Measurements from ENCODE around the gene CES4A. TPM values are rescaled to one million over a fixed set of nuclear protein-coding genes. Genes with fewer than 3 reads are reported as not detected.
"Not testable (repeated sequence)": the region's sequence is repeated elsewhere in the genome, so short reads cannot be mapped to it uniquely, and the experiment has no call there.

CES4A gene
- total RNA-seq, 4 donors from 2014 or later = 10.9 to 15.7 (median 12.8) TPM

- H3K27me3 ChIP-seq = no peaks in the 10 kb centered on the region
- no peak overlapping the region for H3K4me3 ChIP-seq (replicated peaks in 1 of 3)
- intact Hi-C loops (cut with DNase I) = no loop called here
- DNase-seq = no peak
- no peak overlapping the region for H3K27ac ChIP-seq
- no peaks in the 10 kb centered on the region for H3K9me3 ChIP-seq
- 96 to 97% methylated on average over 9 of the region's 9 CpGs for WGBS, 2 donors
- H3K4me1 ChIP-seq = peaks cover 2 to 4% of the 10 kb centered on the region in 2 donors
- no peaks in the 10 kb centered on the region for H3K36me3 ChIP-seq
- no peak for TF ChIP-seq CTCF (IDR thresholded peaks at IDR 0.05)
- TF ChIP-seq POLR2A (IDR thresholded peaks at IDR 0.05) = no peak
These were observed 5.4 kb upstream of the CES4A start for GRCh38 chr16:66983033-66983432.

DNA sequence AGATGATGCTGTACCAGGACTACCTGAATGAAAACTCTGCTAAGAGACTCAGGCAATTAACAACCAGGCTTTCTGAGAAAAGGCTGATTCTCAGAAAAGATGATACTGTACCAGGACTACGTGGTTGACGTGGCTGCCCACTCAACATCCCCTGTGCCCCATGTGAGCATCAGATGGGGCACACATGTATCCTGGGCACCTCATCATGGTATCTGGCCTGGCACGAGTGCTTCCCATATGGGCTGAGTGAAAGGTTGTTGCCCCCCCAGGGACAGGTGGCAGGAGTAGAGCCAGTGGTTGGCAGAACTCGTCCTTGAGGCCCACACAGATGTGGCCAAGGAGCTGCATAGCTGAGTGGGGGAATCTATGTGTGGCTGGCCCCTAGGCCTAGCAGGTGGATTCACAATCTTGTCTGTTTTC lies 3.5 kb upstream of the CES4A start:
- H3K4me3 ChIP-seq (replicated peaks in 1 of 3) = no peak overlapping the region
- 92 to 100% methylated on average over 4 of the region's 4 CpGs for WGBS, 2 donors
- no peak for DNase-seq
- no peaks in the 10 kb centered on the region for H3K27me3 ChIP-seq
- H3K4me1 ChIP-seq = peaks cover 5 to 12% of the 10 kb centered on the region in 2 donors
- no peaks in the 10 kb centered on the region for H3K9me3 ChIP-seq
- H3K27ac ChIP-seq = no peak overlapping the region
- no peaks in the 10 kb centered on the region for H3K36me3 ChIP-seq
- TF ChIP-seq CTCF (IDR thresholded peaks at IDR 0.05) = no peak
- no peak for TF ChIP-seq POLR2A (IDR thresholded peaks at IDR 0.05)
- intact Hi-C loops (cut with DNase I) = no loop called here

DNA sequence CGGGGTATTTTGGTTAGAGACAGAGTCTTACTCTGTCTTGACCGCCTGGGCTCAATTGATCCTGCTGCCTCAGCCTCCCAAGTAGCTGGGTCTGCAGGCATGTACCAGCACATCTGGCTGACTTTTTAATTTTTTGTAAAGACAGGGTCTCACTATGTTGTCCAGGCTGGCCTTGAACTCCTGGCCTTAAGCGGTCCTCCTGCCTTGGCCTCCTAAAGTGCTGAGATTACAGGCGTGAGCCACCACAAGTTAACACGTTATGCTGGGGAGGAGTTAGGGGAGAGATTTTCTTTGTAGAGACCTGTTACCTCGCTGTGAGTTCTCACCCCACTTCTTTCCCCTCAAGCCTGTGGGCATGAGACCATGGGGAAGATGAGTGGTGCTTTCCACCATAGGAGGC lies 1.8 kb upstream of the CES4A start:
- Histone ChIP-seq H3K4me3 (replicated peaks in 1 of 3) (no peak overlapping the region), H3K27ac (no peak overlapping the region), H3K27me3 (no peaks in the 10 kb centered on the region), H3K4me1 (peaks cover 5 to 12% of the 10 kb centered on the region in 2 donors), H3K9me3 (no peaks in the 10 kb centered on the region), H3K36me3 (no peaks in the 10 kb centered on the region)
- TF ChIP-seq POLR2A (IDR thresholded peaks at IDR 0.05) (no peak), CTCF (IDR thresholded peaks at IDR 0.05) (no peak)
- no peak for DNase-seq
- 94 to 95% methylated on average over 6 of the region's 6 CpGs for WGBS, 2 donors
- intact Hi-C loops (cut with DNase I) = no loop called here

GRCh38 chr16:66991545-66992077 lies 3.2 kb downstream of the CES4A start:
- no peak for DNase-seq
- 90 to 96% methylated on average over 2 of the region's 2 CpGs for WGBS, 2 donors
- peaks cover 13 to 23% of the 10 kb centered on the region in 2 donors for H3K4me1 ChIP-seq
- H3K4me3 ChIP-seq (replicated peaks in 1 of 3) = no peak overlapping the region
- no peak overlapping the region for H3K27ac ChIP-seq
- TF ChIP-seq CTCF (IDR thresholded peaks at IDR 0.05) = no peak
- no peak for TF ChIP-seq POLR2A (IDR thresholded peaks at IDR 0.05)
- H3K9me3 ChIP-seq = no peaks in the 10 kb centered on the region
- H3K27me3 ChIP-seq = no peaks in the 10 kb centered on the region
- H3K36me3 ChIP-seq = no peaks in the 10 kb centered on the region
- intact Hi-C loops (cut with DNase I) = no loop called here

DNA sequence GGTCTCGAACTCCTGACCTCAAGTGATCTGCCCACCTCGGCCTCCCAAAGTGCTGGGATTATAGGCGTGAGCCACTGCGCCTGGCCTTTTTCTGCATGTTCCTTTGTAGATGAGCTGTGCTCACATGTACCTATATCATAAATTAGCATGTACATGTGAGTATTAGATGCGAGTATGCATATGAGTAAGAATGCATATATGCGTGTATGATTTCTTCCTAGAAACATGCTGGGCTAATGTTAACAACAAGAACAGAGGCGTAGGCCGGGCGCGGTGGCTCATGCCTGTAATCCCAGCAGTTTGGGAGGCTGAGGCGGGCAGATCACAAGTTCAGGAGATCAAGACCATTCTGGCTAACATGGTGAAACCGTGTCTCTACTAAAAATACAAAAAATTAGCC lies 5.2 kb downstream of the CES4A start:
- H3K36me3 ChIP-seq; intact Hi-C loops (cut with DNase I); H3K27me3 ChIP-seq; H3K4me3 ChIP-seq (replicated peaks in 1 of 3); H3K27ac ChIP-seq; DNase-seq; H3K9me3 ChIP-seq: not testable (repeated sequence)
- WGBS, 2 donors = 96 to 97% methylated on average over 12 of the region's 12 CpGs
- H3K4me1 ChIP-seq = peaks cover 17 to 25% of the 10 kb centered on the region in 2 donors

All from thyroid gland (tissue), 4 donors.